K562 (cell line): ENCODE measurements around the gene PSMB2. TPM values are rescaled to one million over a fixed set of nuclear protein-coding genes. Genes with fewer than 3 reads are reported as not detected.

Experiments
- ARHGAP35 ChIP-seq: fragments of 450-650 bp; IDR thresholded peaks from 2 replicates; pipeline ENCODE4 v1.6.1; 2018; ENCODE audit not compliant: partially characterized antibody
- GABPB2 ChIP-seq: fragments of 250-450 bp; sonication (Bioruptor Pico); conservative IDR thresholded peaks from 2 replicates; pipeline ENCODE4 v1.5.1; 2021; ENCODE audit warnings: mild to moderate bottlenecking
- HDGF ChIP-seq: fragments of 450-650 bp; IDR thresholded peaks from 2 replicates; pipeline ENCODE4 v1.6.1; 2016
- LCOR ChIP-seq: sonication (generic); formaldehyde crosslinking; IDR thresholded peaks from 2 replicates; pipeline ENCODE4 v1.8.0; 2022; ENCODE audit warnings: mild to moderate bottlenecking, missing genetic modification reagents
- LEF1 ChIP-seq: fragments of 450-650 bp; IDR thresholded peaks from 2 replicates; pipeline ENCODE4 v1.6.1; 2016; ENCODE audit warnings: mild to moderate bottlenecking
- MLLT1 ChIP-seq, 2 experiments: fragments of 450-650 bp; IDR thresholded peaks; 2 replicates each; pipeline ENCODE4 v1.6.1; 2016
- POLR3A ChIP-seq: IDR thresholded peaks from 2 replicates; pipeline ENCODE4 v1.6.1; 2011; ENCODE audit warnings: borderline replicate concordance, mild to moderate bottlenecking, moderate library complexity; ENCODE audit not compliant: insufficient read length, insufficient read depth; ENCODE audit errors: extremely low read depth
- RERE ChIP-seq: sonication (generic); formaldehyde crosslinking; IDR thresholded peaks from 2 replicates; pipeline ENCODE4 v1.8.0; 2023; ENCODE audit warnings: missing genetic modification reagents, mild to moderate bottlenecking, borderline replicate concordance
- SMAD2 ChIP-seq: fragments of 150-350 bp; IDR thresholded peaks from 2 replicates; pipeline ENCODE4 v1.6.1; 2014; ENCODE audit warnings: low read depth, mild to moderate bottlenecking, low read length
- THRA ChIP-seq: fragments of 450-650 bp; IDR thresholded peaks from 2 replicates; pipeline ENCODE4 v1.6.1; 2017; ENCODE audit warnings: mild to moderate bottlenecking, moderate library complexity
- ZBTB9 ChIP-seq: fragments of 450-650 bp; formaldehyde crosslinking; IDR thresholded peaks from 2 replicates; pipeline ENCODE4 v1.4.0; 2020; ENCODE audit warnings: mild to moderate bottlenecking, moderate library complexity
- ZFX ChIP-seq: sonication (generic); formaldehyde crosslinking; IDR thresholded peaks from 2 replicates; pipeline ENCODE4 v1.8.0; 2022; ENCODE audit warnings: mild to moderate bottlenecking, missing genetic modification reagents, moderate library complexity
- ZNF253 ChIP-seq: fragments of 250-450 bp; sonication (Bioruptor Pico); conservative IDR thresholded peaks from 2 replicates; pipeline ENCODE4 v1.6.1; 2021; ENCODE audit warnings: mild to moderate bottlenecking
- ZNF398 ChIP-seq: fragments of 250-450 bp; sonication (Bioruptor Pico); IDR thresholded peaks from 2 replicates; pipeline ENCODE4 v1.8.0; 2021; ENCODE audit warnings: moderate library complexity, mild to moderate bottlenecking, inconsistent platforms
- ZNF445 ChIP-seq: fragments of 250-450 bp; sonication (Bioruptor Pico); IDR thresholded peaks from 2 replicates; pipeline ENCODE4 v1.4.0; 2020; ENCODE audit warnings: low read depth, mild to moderate bottlenecking, moderate library complexity
- ZNF707 ChIP-seq: fragments of 250-450 bp; sonication (Bioruptor Pico); conservative IDR thresholded peaks from 2 replicates; pipeline ENCODE4 v1.8.0; 2022; ENCODE audit warnings: inconsistent platforms, mild to moderate bottlenecking, moderate library complexity
- ZNF778 ChIP-seq: fragments of 450-650 bp; formaldehyde crosslinking; IDR thresholded peaks from 2 replicates; pipeline ENCODE4 v1.4.0; 2020; ENCODE audit warnings: mild to moderate bottlenecking, moderate library complexity
- polyA plus RNA-seq, 8 experiments: library from polyadenylated mRNA; depleted of rRNA in 4 of 8; stranded (reverse) in 5 of 8; unstranded in 3 of 8; fragments of >200 nt; fragmentation: Nextera tagmentation in 2 of 8; fragmentation: Illumina TruSeq in 1 of 8; extraction: Ambion mirVana in 2 of 8; extraction: Trizol in 1 of 8; gene quantifications; 2 replicates each; pipeline versions ENCODE4 v1.2.1 to v1.2.3, GENCODE V29; 2011 to 2014; ENCODE audit warnings: inconsistent platforms in 1 of 8, missing spikeins in 1 of 8
- total RNA-seq, 7 experiments: library from RNA; depleted of rRNA in 6 of 7; stranded (reverse); fragments of >200 nt in 6 of 7; fragmentation: Illumina TruSeq in 2 of 7; extraction: Trizol in 2 of 7; gene quantifications; 2 replicates each; pipeline versions ENCODE4 v1.2.1 to v1.2.3, GENCODE V29; 2011 to 2021; ENCODE audit warnings: low replicate concordance in 1 of 7

PSMB2 gene
- total and polyA plus RNA-seq, 9 of the 15 experiments (the other 6 are each of a cell fraction or from before 2014, with no cell fraction given) = 71.7 to 543 (median 165) TPM

- no peak for TF ChIP-seq RERE (CRISPR knock-in tag)
- no peak for TF ChIP-seq GABPB2
- no peak for TF ChIP-seq LCOR (CRISPR knock-in tag)
- TF ChIP-seq ARHGAP35 = no peak
- no peak for TF ChIP-seq ZBTB9 (CRISPR knock-in tag)
- no peak for TF ChIP-seq POLR3A
- TF ChIP-seq ZNF398 = no peak
- TF ChIP-seq ZNF707 (CRISPR knock-in tag) = no peak
- TF ChIP-seq THRA = no peak
- no peak for TF ChIP-seq HDGF
- no peak for TF ChIP-seq SMAD2
- TF ChIP-seq ZNF253 (CRISPR knock-in tag) = no peak
- no peak for TF ChIP-seq ZNF778 (CRISPR knock-in tag)
- peak; percentile 35; the same call in 1 of the 2 replicates for TF ChIP-seq ZFX (CRISPR knock-in tag)
- TF ChIP-seq ZNF445 (CRISPR knock-in tag) = no peak
- TF ChIP-seq LEF1 = peak; percentile 64; the same call in 1 of the 2 replicates
- peak in 1 of 2 experiments; percentile 30; a peak in 1 of 4 replicates for TF ChIP-seq MLLT1 (IDR thresholded peaks at IDR 0.05)
Observed at GRCh38 chr1:35637401-35637809, 3.9 kb downstream of the PSMB2 start (continued).
